ENCODE measurements around the gene AATK. TPM values are rescaled to one million over a fixed set of nuclear protein-coding genes. Genes with fewer than 3 reads are reported as not detected.

AATK gene
- total and polyA plus RNA-seq, 10 of the 15 experiments (the other 5 are each of a cell fraction or from before 2014, with no cell fraction given) = 0.04 TPM; not detected in 9

GRCh38 chr17:81138083-81138482, 27.9 kb downstream of the AATK start:
- Histone ChIP-seq H4K20me1 (ENCODE audit: control insufficient read depth, insufficient read depth) (no peaks in the 10 kb centered on the region), H3K4me2 (ENCODE audit: control insufficient read depth, insufficient read depth) (no peak overlapping the region), H3K4me3 (no peak overlapping the region), H3K36me3 (ENCODE audit: control insufficient read depth in 2 of 2, insufficient read depth in 2 of 2, low read length in 1 of 2) (no peaks in the 10 kb centered on the region), H3K79me2 (ENCODE audit: control insufficient read depth, insufficient read depth, low read length) (no peaks in the 10 kb centered on the region), H3K27me3 (replicated peaks in 1 of 2; ENCODE audit: control insufficient read depth in 2 of 2, insufficient read depth in 2 of 2, low read length in 1 of 2) (no peaks in the 10 kb centered on the region), H3K9ac (ENCODE audit: control insufficient read depth, insufficient read depth, low read length) (no peak overlapping the region), H3K4me1 (ENCODE audit: control insufficient read depth, insufficient read depth, low read length) (no peaks in the 10 kb centered on the region), H3K9me3 (replicated peaks; ENCODE audit: control insufficient read depth, insufficient read depth, low read length) (no peaks in the 10 kb centered on the region), H2AFZ (ENCODE audit: control insufficient read depth, low read depth, low read length) (no peak overlapping the region), H3K27ac (ENCODE audit: control insufficient read depth, insufficient read depth) (no peak overlapping the region)
- ChIA-PET POLR2A (no interaction called here), CTCF (no interaction called here), RAD21 (ENCODE audit: unreplicated experiment) (no interaction called here), SMC1A (ENCODE audit: uncharacterized antibody, unreplicated experiment) (no interaction called here)
- DNase-seq (ENCODE audit: low read depth, low spot score) (no peak), ATAC-seq (no peak), FAIRE-seq (no peak)
- in situ Hi-C loops (cut with MboI) = loop anchor here (25.0 kb wide), 1 partner anchor 349 kb away; no protein-coding TSS in a partner anchor
- WGBS (ENCODE audit: insufficient coverage, insufficient replicate concordance, low lambda C conversion rate, missing lambda C conversion rate) = 80% methylated on average over 15 of the region's 15 CpGs
- BruUV-seq (replicated peaks) = no TSS peak
- TF ChIP-seq NFYA (IDR thresholded peaks at IDR 0.05; ENCODE audit: borderline replicate concordance, low read depth, low read length) = no peak
- peak; percentile 20 for TF ChIP-seq BCL3 (IDR thresholded peaks at IDR 0.05; ENCODE audit: borderline replicate concordance, insufficient read depth, low read depth, low read length, poor library complexity, severe bottlenecking)
- intact Hi-C loops (cut with micrococcal nuclease; ENCODE audit: unreplicated experiment) = no loop called here

GRCh38 chr17:81137248-81137647, 28.8 kb downstream of the AATK start:
- no peak overlapping the region for H3K9ac ChIP-seq (ENCODE audit: control insufficient read depth, insufficient read depth, low read length)
- DNase-seq (ENCODE audit: low read depth, low spot score) (no peak), FAIRE-seq (no peak), ATAC-seq (no peak)
- no peak overlapping the region for H3K27ac ChIP-seq (ENCODE audit: control insufficient read depth, insufficient read depth)
- no peaks in the 10 kb centered on the region for H3K27me3 ChIP-seq (replicated peaks in 1 of 2; ENCODE audit: control insufficient read depth in 2 of 2, insufficient read depth in 2 of 2, low read length in 1 of 2)
- no peak overlapping the region for H3K4me3 ChIP-seq
- H2AFZ ChIP-seq (ENCODE audit: control insufficient read depth, low read depth, low read length) = no peak overlapping the region
- H4K20me1 ChIP-seq (ENCODE audit: control insufficient read depth, insufficient read depth) = no peaks in the 10 kb centered on the region
- no peaks in the 10 kb centered on the region for H3K4me1 ChIP-seq (ENCODE audit: control insufficient read depth, insufficient read depth, low read length)
- ChIA-PET POLR2A (no interaction called here), CTCF (no interaction called here), SMC1A (ENCODE audit: uncharacterized antibody, unreplicated experiment) (no interaction called here), RAD21 (ENCODE audit: unreplicated experiment) (no interaction called here)
- in situ Hi-C loops (cut with MboI) = loop anchor here (25.0 kb wide), 1 partner anchor 350 kb away; no protein-coding TSS in a partner anchor
- TF ChIP-seq ZNF24 (IDR thresholded peaks at IDR 0.05) (no peak), KLF5 (IDR thresholded peaks at IDR 0.05; ENCODE audit: partially characterized antibody) (no peak), KDM1A (IDR thresholded peaks at IDR 0.05; ENCODE audit: borderline replicate concordance) (no peak)
- H3K36me3 ChIP-seq (ENCODE audit: control insufficient read depth in 2 of 2, insufficient read depth in 2 of 2, low read length in 1 of 2) = no peaks in the 10 kb centered on the region
- no peak overlapping the region for H3K4me2 ChIP-seq (ENCODE audit: control insufficient read depth, insufficient read depth)
- no peaks in the 10 kb centered on the region for H3K9me3 ChIP-seq (replicated peaks; ENCODE audit: control insufficient read depth, insufficient read depth, low read length)
- WGBS (ENCODE audit: insufficient coverage, insufficient replicate concordance, low lambda C conversion rate, missing lambda C conversion rate) = 77% methylated on average over 12 of the region's 13 CpGs
- BruUV-seq (replicated peaks) = no TSS peak
- intact Hi-C loops (cut with micrococcal nuclease; ENCODE audit: unreplicated experiment) = no loop called here
- H3K79me2 ChIP-seq (ENCODE audit: control insufficient read depth, insufficient read depth, low read length) = no peaks in the 10 kb centered on the region

Measured in GM12878 (cell line).